DMS153 (cell line): ENCODE measurements around the gene MTNR1B.

Experiments
- DNase-seq: peaks from one replicate; lab custom pipeline; 2025; lab: John Stamatoyannopoulos, UW

Gene MTNR1B

GRCh38 chr11:92978271-92979111 is 9.0 kb downstream of the MTNR1B start:
- DNase-seq = peak; percentile 97

GRCh38 chr11:92979176-92979575 is 9.7 kb downstream of the MTNR1B start:
- DNase-seq = no peak

GRCh38 chr11:92980312-92980711 is 10.9 kb downstream of the MTNR1B start:
- no peak for DNase-seq

GRCh38 chr11:92981508-92982043 is 12.1 kb downstream of the MTNR1B start:
- no peak for DNase-seq

GRCh38 chr11:92986585-92986984 is 17.1 kb downstream of the MTNR1B start:
- DNase-seq = no peak

GRCh38 chr11:92993004-92993403 is 23.6 kb downstream of the MTNR1B start:
- DNase-seq = no peak

GRCh38 chr11:93000511-93001476 is 31.3 kb downstream of the MTNR1B start:
- DNase-seq = no peak

- no peak for DNase-seq
Observed at GRCh38 chr11:93001806-93002205, 32.4 kb downstream of the MTNR1B start.

- no peak for DNase-seq
Observed at GRCh38 chr11:93002380-93002779, 32.9 kb downstream of the MTNR1B start.

- DNase-seq = no peak
Observed at GRCh38 chr11:93005239-93005638, 35.8 kb downstream of the MTNR1B start.

- DNase-seq = no peak
Observed at GRCh38 chr11:93013646-93014045, 44.2 kb downstream of the MTNR1B start.

- DNase-seq = no peak
Observed at GRCh38 chr11:93016595-93016994, 47.1 kb downstream of the MTNR1B start.

GRCh38 chr11:93017821-93018690 is 48.6 kb downstream of the MTNR1B start:
- DNase-seq = no peak

GRCh38 chr11:93020248-93021046 is 51.0 kb downstream of the MTNR1B start:
- no peak for DNase-seq

- DNase-seq = no peak
Observed at GRCh38 chr11:93024369-93024768, 54.9 kb downstream of the MTNR1B start.

GRCh38 chr11:93025558-93026255 is 56.3 kb downstream of the MTNR1B start:
- no peak for DNase-seq

- DNase-seq = no peak
Observed at GRCh38 chr11:93028960-93029522, 59.6 kb downstream of the MTNR1B start.

- no peak for DNase-seq
Observed at GRCh38 chr11:93031386-93031785, 61.9 kb downstream of the MTNR1B start.
